GM23338 (cell line): ENCODE data around the gene CLASRP. TPM values are rescaled to one million over a fixed set of nuclear protein-coding genes. Genes with fewer than 3 reads are reported as not detected.

ENCODE experiments used
- ATAC-seq: fragments of 200-7000 bp; cut with Tn5 transposase; 3 replicates; pipeline ENCODE4 v1.9.1; 2020
- DNase-seq: peaks from one replicate; pipeline ENCODE4 v3.0.0-alpha.2; 2015; ENCODE audit warnings: low spot score
- H2AFZ ChIP-seq: fragments of 200-600 bp; sonication (generic); 2 replicates; pipeline ENCODE4 v1.8.0; 2016; ENCODE audit warnings: antibody characterized with exemption, mild to moderate bottlenecking, moderate library complexity
- H3F3A ChIP-seq: fragments of 200-600 bp; sonication (generic); replicated peaks from 2 replicates; pipeline ENCODE4 v1.8.0; 2017; ENCODE audit warnings: antibody characterized with exemption, mixed run types, low read depth
- H3K27ac ChIP-seq: fragments of 200-600 bp; sonication (generic); 2 replicates; pipeline ENCODE4 v1.6.1; 2016; ENCODE audit warnings: low read depth
- H3K27me3 ChIP-seq: fragments of 200-600 bp; sonication (generic); 2 replicates; pipeline ENCODE4 v1.8.0; 2016; ENCODE audit warnings: mild to moderate bottlenecking, mixed run types, moderate library complexity; ENCODE audit not compliant: insufficient read depth
- H3K36me3 ChIP-seq: fragments of 200-600 bp; sonication (generic); 2 replicates; pipeline ENCODE4 v1.8.0; 2016; ENCODE audit warnings: mild to moderate bottlenecking; ENCODE audit not compliant: insufficient read depth
- H3K4me1 ChIP-seq: fragments of 200-600 bp; sonication (generic); 2 replicates; pipeline ENCODE4 v1.8.0; 2016; ENCODE audit warnings: mild to moderate bottlenecking, moderate library complexity; ENCODE audit not compliant: insufficient read depth
- H3K4me2 ChIP-seq: fragments of 200-600 bp; sonication (generic); 2 replicates; pipeline ENCODE4 v1.7.1; 2017; ENCODE audit warnings: mixed run types
- H3K4me3 ChIP-seq: fragments of 200-600 bp; sonication (generic); 2 replicates; pipeline ENCODE4 v1.6.1; 2016; ENCODE audit warnings: mixed run types
- H3K79me2 ChIP-seq: fragments of 200-600 bp; sonication (generic); replicated peaks from 2 replicates; pipeline ENCODE4 v1.8.0; 2017; ENCODE audit warnings: mild to moderate bottlenecking; ENCODE audit not compliant: insufficient read depth
- H3K9me2 ChIP-seq: fragments of 200-600 bp; sonication (generic); 2 replicates; pipeline ENCODE4 v1.8.0; 2017; ENCODE audit not compliant: insufficient read depth
- H4K20me1 ChIP-seq: fragments of 200-600 bp; sonication (generic); replicated peaks from 2 replicates; pipeline ENCODE4 v1.8.0; 2017; ENCODE audit warnings: mild to moderate bottlenecking; ENCODE audit not compliant: insufficient read depth
- H3K27ac Mint-ChIP-seq: 2 replicates; pipeline ENCODE4 v1.8.0; 2020; ENCODE audit warnings: inconsistent platforms, mild to moderate bottlenecking, moderate library complexity, mixed read lengths
- H3K27me3 Mint-ChIP-seq: 3 replicates; pipeline ENCODE4 v1.8.0; 2022; ENCODE audit warnings: low read depth, mild to moderate bottlenecking, moderate library complexity, mixed read lengths, inconsistent platforms; ENCODE audit not compliant: insufficient read depth, poor library complexity
- H3K36me3 Mint-ChIP-seq: 3 replicates; pipeline ENCODE4 v1.8.0; 2021; ENCODE audit warnings: low read depth, mild to moderate bottlenecking, inconsistent platforms, moderate library complexity, mixed read lengths
- H3K4me1 Mint-ChIP-seq: 3 replicates; pipeline ENCODE4 v1.8.0; 2020; ENCODE audit warnings: mild to moderate bottlenecking, inconsistent platforms, mixed read lengths
- H3K4me3 Mint-ChIP-seq: 3 replicates; pipeline ENCODE4 v1.8.0; 2021; ENCODE audit warnings: moderate library complexity, mild to moderate bottlenecking, inconsistent platforms, mixed read lengths
- H3K9me3 Mint-ChIP-seq: 3 replicates; pipeline ENCODE4 v1.8.0; 2020; ENCODE audit warnings: moderate library complexity, mild to moderate bottlenecking, inconsistent platforms, mixed read lengths
- CREB1 ChIP-seq: fragments of 250-450 bp; sonication (Bioruptor Pico); IDR thresholded peaks from 2 replicates; pipeline ENCODE4 v1.5.0; 2020; ENCODE audit warnings: low read depth, mild to moderate bottlenecking, moderate library complexity
- EZH2 ChIP-seq: fragments of 200-600 bp; sonication (generic); IDR thresholded peaks from one replicate; pipeline ENCODE4 v1.8.0; 2017; ENCODE audit warnings: antibody characterized with exemption, mild to moderate bottlenecking, low read depth; ENCODE audit not compliant: unreplicated experiment
- EZH2phosphoT487 ChIP-seq: fragments of 200-600 bp; sonication (generic); IDR thresholded peaks from one replicate; pipeline ENCODE4 v1.8.1; 2018; ENCODE audit warnings: antibody characterized with exemption; ENCODE audit not compliant: unreplicated experiment
- JUNB ChIP-seq: IDR thresholded peaks from one replicate; pipeline ENCODE4 v1.6.1; 2016; ENCODE audit warnings: antibody characterized with exemption; ENCODE audit not compliant: unreplicated experiment
- NANOG ChIP-seq: IDR thresholded peaks from 2 replicates; pipeline ENCODE4 v1.6.1; 2016; ENCODE audit warnings: antibody characterized with exemption, borderline replicate concordance
- POLR2AphosphoS5 ChIP-seq: IDR thresholded peaks from 2 replicates; pipeline ENCODE4 v1.6.1; 2016; ENCODE audit warnings: antibody characterized with exemption, low read depth
- ZNF331 ChIP-seq: fragments of 250-450 bp; sonication (Bioruptor Pico); IDR thresholded peaks from 2 replicates; pipeline ENCODE4 v1.5.0; 2020; ENCODE audit warnings: low read depth, mild to moderate bottlenecking, moderate library complexity
- polyA plus RNA-seq: library from polyadenylated mRNA; unstranded; fragments of >200 nt; fragmentation: Nextera tagmentation; extraction: Ambion mirVana; gene quantifications from 2 replicates; pipeline ENCODE4 v1.2.1, GENCODE V29; 2016
- total RNA-seq: library from RNA; depleted of rRNA; stranded (reverse); fragments of >200 nt; shearing (Covaris generic); gene quantifications from 2 replicates; pipeline ENCODE4 v1.2.3, GENCODE V29; 2014
- TF ChIP-seq, protein P1 (sequence below): IDR thresholded peaks from one replicate; pipeline ENCODE4 v1.6.1; 2018; ENCODE audit warnings: antibody characterized with exemption; ENCODE audit not compliant: unreplicated experiment
- TF ChIP-seq, protein P2 (sequence below): IDR thresholded peaks from 2 replicates; pipeline ENCODE4 v1.6.1; 2016; ENCODE audit warnings: antibody characterized with exemption

CLASRP gene
- total and polyA plus RNA-seq, 2 experiments from 2014 or later = 27.1 to 78.7 TPM

DNA sequence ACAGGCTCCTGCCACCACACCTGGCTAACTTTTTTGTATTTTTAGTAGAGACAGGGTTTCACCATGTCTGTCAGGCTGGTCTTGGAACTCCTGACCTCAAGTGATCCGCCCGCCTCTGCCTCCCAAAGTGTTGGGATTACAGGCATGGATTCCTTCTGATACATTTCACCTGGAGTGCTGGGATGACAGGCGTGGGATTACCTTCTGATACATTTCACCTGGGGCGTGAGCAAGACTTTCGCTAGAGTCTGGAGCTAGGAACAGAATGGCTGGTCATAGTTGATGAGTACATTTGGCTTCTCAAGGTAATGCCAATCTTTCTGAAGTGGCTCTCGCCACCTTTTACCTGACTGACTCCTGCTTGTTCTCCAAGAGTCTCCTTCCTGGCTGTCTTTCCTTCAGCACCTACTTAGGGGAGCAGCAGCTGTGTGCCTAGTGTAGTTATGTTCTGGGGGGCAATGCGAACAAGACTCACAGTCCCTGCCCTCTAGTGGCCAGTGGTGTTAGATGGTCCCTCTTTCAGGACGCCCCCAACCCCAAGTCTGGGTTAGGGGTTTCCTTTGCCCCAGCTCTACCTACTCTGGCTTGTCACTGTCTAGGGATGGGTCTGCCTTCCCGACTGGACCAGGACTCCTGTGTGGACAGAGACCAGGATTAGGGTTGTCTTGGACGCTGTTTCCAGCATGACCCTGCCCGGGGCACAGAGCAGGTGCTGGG is 73.4 kb downstream of the CLASRP start (continued):
- TF ChIP-seq, protein P1, sequence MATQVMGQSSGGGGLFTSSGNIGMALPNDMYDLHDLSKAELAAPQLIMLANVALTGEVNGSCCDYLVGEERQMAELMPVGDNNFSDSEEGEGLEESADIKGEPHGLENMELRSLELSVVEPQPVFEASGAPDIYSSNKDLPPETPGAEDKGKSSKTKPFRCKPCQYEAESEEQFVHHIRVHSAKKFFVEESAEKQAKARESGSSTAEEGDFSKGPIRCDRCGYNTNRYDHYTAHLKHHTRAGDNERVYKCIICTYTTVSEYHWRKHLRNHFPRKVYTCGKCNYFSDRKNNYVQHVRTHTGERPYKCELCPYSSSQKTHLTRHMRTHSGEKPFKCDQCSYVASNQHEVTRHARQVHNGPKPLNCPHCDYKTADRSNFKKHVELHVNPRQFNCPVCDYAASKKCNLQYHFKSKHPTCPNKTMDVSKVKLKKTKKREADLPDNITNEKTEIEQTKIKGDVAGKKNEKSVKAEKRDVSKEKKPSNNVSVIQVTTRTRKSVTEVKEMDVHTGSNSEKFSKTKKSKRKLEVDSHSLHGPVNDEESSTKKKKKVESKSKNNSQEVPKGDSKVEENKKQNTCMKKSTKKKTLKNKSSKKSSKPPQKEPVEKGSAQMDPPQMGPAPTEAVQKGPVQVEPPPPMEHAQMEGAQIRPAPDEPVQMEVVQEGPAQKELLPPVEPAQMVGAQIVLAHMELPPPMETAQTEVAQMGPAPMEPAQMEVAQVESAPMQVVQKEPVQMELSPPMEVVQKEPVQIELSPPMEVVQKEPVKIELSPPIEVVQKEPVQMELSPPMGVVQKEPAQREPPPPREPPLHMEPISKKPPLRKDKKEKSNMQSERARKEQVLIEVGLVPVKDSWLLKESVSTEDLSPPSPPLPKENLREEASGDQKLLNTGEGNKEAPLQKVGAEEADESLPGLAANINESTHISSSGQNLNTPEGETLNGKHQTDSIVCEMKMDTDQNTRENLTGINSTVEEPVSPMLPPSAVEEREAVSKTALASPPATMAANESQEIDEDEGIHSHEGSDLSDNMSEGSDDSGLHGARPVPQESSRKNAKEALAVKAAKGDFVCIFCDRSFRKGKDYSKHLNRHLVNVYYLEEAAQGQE = no peak

DNA sequence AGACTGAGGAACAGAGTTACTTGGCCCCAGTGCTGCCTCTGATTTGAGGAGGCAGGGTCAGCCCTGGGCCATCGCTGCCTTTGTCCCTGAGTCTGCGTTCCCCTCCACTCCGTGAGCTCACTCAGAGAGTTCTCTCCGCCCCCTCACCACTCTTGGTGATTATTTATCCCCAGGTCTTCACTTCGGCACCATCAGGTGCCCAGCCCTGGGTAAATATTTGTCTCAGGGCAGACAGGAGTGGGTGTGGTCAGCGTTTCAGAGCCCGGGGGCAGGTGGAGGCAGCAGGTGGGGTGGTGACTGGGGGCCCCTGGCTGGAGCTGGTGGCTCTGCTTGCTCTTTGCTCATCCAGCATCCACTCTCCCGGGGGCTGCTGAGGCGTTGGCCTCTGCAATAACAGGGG is 74.8 kb downstream of the CLASRP start:
- Mint-ChIP-seq H3K27me3 (peaks cover 8% of the 10 kb centered on the region), H3K4me3 (no peak overlapping the region), H3K36me3 (no peaks in the 10 kb centered on the region; the same call in 2 of the 3 replicates), H3K4me1 (peaks cover 9% of the 10 kb centered on the region), H3K27ac (no peak overlapping the region), H3K9me3 (no peaks in the 10 kb centered on the region)
- TF ChIP-seq JUNB (no peak), CREB1 (CRISPR knock-in tag) (no peak), NANOG (no peak), EZH2phosphoT487 (no peak)
- TF ChIP-seq, protein P1 = no peak
- H3K27me3 ChIP-seq = no peaks in the 10 kb centered on the region
- DNase-seq = peak; percentile 35
- H3K4me3 ChIP-seq = no peak overlapping the region
- no peak overlapping the region for H2AFZ ChIP-seq
- H3K4me2 ChIP-seq = no peak overlapping the region
- peaks cover 58% of the 10 kb centered on the region for H4K20me1 ChIP-seq
- no peaks in the 10 kb centered on the region; the same call in 1 of the 2 replicates for H3K4me1 ChIP-seq
- no peaks in the 10 kb centered on the region for H3K36me3 ChIP-seq
- H3K27ac ChIP-seq = no peak overlapping the region
- ATAC-seq = no peak; the same call in 2 of the 3 replicates
- H3K9me2 ChIP-seq = no peaks in the 10 kb centered on the region
- H3F3A ChIP-seq = no peaks in the 10 kb centered on the region
- H3K79me2 ChIP-seq = peaks cover 88% of the 10 kb centered on the region

DNA sequence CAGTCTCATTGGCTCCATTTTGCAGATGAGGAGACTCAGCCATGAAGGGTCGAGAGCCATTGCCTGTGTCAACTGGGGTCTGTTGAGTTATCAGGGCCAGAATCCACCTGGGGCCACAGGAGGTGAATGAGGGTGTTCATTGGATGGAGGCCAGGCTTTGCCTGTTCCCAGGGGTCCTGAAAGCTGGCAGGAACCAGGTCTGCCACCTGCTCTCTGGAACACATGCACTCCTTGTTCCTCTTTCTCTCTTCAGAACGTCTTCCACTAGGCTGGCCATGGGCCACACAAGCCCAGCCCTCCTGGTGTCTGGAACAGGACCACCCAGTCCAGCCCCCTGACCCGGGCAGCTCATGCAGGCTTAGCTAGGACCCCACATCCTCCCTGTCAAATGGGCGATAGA is 75.3 kb downstream of the CLASRP start:
- H3F3A ChIP-seq = no peaks in the 10 kb centered on the region
- H4K20me1 ChIP-seq = peaks cover 57% of the 10 kb centered on the region
- ATAC-seq = no peak
- H3K36me3 Mint-ChIP-seq = no peaks in the 10 kb centered on the region; the same call in 2 of the 3 replicates
- no peaks in the 10 kb centered on the region for H3K27me3 ChIP-seq
- peaks cover 12% of the 10 kb centered on the region for H3K27me3 Mint-ChIP-seq
- H3K4me1 Mint-ChIP-seq = peaks cover 9% of the 10 kb centered on the region
- H3K9me2 ChIP-seq = no peaks in the 10 kb centered on the region
- H3K9me3 Mint-ChIP-seq = no peaks in the 10 kb centered on the region
- no peak for DNase-seq
- no peak overlapping the region for H2AFZ ChIP-seq
- H3K36me3 ChIP-seq = no peaks in the 10 kb centered on the region
- no peak overlapping the region for H3K27ac ChIP-seq
- no peaks in the 10 kb centered on the region; the same call in 1 of the 2 replicates for H3K4me1 ChIP-seq
- H3K4me3 Mint-ChIP-seq = no peak overlapping the region
- no peak overlapping the region for H3K4me3 ChIP-seq
- H3K4me2 ChIP-seq = no peak overlapping the region
- no peak overlapping the region for H3K27ac Mint-ChIP-seq
- peaks cover 87% of the 10 kb centered on the region for H3K79me2 ChIP-seq
- TF ChIP-seq, protein P2, sequence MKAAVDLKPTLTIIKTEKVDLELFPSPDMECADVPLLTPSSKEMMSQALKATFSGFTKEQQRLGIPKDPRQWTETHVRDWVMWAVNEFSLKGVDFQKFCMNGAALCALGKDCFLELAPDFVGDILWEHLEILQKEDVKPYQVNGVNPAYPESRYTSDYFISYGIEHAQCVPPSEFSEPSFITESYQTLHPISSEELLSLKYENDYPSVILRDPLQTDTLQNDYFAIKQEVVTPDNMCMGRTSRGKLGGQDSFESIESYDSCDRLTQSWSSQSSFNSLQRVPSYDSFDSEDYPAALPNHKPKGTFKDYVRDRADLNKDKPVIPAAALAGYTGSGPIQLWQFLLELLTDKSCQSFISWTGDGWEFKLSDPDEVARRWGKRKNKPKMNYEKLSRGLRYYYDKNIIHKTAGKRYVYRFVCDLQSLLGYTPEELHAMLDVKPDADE = no peak
- TF ChIP-seq POLR2AphosphoS5 (no peak), CREB1 (CRISPR knock-in tag) (no peak), ZNF331 (CRISPR knock-in tag) (no peak), EZH2 (no peak)
